Tibial nerve (tissue), 3 donors: ENCODE results near the gene MDP1.

Experiments used
- CTCF ChIP-seq, 5 experiments: fragments of 200-600 bp in 3 of 5; fragments of 450-650 bp in 2 of 5; sonication (generic) in 3 of 5; IDR thresholded peaks; one replicate each; pipeline ENCODE4 v1.5.1; 2016 to 2019; ENCODE audit warnings: antibody characterized with exemption in 5 of 5, mild to moderate bottlenecking in 3 of 5, moderate library complexity in 2 of 5
- POLR2A ChIP-seq, 2 donors: fragments of 450-650 bp; IDR thresholded peaks; one replicate each; pipeline ENCODE4 v1.6.1; 2017; ENCODE audit warnings: antibody characterized with exemption in 2 of 2, mild to moderate bottlenecking in 2 of 2, moderate library complexity in 2 of 2

DNA sequence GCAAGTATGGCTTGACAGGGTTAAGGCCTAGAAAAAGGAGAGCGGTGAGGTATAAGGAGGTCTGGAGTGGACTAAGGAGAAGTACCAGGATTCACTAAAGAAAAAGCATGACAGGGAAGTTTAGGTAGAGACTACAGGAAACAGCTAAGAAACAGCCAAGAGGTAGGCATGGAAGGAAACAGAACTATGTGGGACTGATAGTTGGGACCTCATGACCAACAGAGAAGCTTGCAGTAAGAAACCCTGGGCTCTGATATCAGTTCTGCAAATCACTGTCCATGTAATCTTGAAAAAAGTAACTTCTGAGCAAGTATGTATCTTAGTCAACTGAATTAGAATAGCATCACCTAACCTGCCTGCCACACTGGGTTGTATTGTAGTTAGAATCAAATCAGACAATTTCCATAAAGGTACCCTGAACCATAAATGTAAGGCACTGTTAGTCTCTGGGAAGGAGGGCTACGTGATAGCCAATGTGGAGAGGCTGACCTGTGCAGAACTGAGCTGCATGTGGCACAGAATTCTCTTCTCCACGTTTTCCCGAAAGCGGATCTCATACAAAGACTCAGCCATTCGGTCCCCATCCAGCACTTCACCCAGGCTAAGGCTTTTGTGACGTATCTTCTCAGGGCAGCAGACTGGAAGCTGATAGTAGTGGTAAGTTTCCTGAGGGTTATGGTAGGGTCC is 21.5 kb downstream of the MDP1 start:
- TF ChIP-seq CTCF (IDR thresholded peaks at IDR 0.05) (no peak), POLR2A (IDR thresholded peaks at IDR 0.05) (no peak)
